ENCODE measurements around the gene DCAF15. TPM values are rescaled to one million over a fixed set of nuclear protein-coding genes. Genes with fewer than 3 reads are reported as not detected.
"Not testable (repeated sequence)": the region's sequence is repeated elsewhere in the genome, so short reads cannot be mapped to it uniquely, and the experiment has no call there.

Gene DCAF15
- total RNA-seq, 1 experiment from 2014 or later = 11.6 TPM

DNA sequence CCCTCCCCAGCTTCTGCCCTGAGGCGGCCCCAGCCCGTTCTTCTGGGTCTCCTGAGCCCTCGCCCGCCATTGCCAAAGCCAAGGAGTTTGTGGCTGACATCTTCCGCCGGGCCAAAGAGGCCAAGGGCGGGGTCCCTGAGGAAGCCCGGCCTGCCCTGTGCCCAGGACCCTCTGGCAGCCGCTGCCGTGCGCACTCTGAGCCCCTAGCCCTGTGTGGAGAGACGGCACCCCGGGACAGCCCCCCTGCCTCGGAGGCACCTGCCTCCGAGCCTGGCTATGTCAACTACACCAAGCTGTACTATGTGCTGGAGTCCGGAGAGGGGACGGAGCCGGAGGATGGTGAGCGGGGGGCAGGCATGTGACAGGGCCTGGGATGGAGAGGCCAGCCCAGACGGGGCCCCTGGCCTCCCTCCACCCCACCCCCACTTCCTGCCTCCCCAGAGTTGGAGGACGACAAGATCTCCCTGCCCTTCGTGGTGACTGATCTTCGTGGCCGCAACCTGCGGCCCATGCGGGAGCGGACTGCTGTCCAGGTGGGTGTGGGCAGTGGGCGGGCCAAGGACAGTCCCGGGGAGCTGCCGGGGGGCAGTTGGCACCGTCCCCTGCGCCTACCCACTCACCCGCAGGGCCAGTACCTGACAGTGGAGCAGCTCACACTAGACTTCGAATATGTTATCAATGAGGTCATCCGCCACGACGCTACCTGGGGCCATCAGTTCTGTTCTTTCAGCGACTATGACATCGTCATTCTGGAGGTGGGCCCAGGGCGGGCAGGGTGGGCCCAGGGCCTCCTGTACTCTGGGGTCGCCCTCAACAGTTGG is 7.0 kb downstream of the DCAF15 start:
- DNase-seq (ENCODE audit: extremely low read depth, low read depth) = no peak

GRCh38 chr19:13959962-13960862 is 7.9 kb downstream of the DCAF15 start:
- no peak for DNase-seq (ENCODE audit: extremely low read depth, low read depth)

GRCh38 chr19:13960863-13961784 is 8.8 kb downstream of the DCAF15 start:
- DNase-seq (ENCODE audit: extremely low read depth, low read depth) = no peak

DNA sequence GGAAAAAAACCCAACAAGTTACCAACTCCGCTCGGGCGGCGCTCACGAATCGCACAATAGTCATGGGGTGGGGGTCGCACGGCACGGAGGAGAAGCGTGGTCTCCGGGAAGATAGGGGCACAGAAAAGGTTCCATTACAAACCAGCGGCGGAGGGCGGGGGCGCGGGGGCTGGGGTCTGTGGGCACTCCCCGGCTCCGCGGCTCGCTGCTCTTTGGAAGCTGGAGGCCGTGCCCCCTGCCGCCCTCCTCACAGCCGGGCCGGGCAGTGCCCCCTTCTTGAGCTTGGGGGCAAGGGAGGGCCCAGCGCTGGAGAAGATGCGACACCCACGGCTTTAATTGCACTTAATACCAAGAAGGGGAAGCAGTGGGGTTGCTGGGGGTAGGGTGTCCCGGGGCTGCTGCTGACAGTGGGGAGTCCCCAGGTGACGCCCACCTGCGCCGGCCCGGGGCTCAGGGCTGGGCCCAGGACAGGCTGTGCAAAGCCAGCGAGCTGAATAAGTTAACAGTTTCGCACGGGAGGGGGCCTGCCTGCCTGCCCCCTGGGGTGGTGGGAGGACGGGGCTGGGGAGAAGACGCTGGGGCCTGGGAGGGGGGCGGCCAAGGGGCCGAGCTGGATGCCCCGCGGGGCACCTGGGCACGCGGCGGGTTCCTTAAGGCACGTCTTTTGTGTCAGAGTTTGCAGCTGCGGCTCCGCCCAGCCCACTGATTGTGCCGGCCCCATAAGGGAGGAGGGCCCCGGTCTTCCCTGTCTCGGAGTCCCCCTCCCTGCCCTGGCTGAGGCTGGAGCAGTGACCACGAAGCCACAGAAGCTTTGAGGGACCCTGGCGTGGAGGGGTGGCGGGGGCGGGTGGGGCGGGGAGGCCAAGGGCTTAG is 9.8 kb downstream of the DCAF15 start:
- no peak for DNase-seq (ENCODE audit: extremely low read depth, low read depth)

- no peak for DNase-seq (ENCODE audit: extremely low read depth, low read depth)
Measured at GRCh38 chr19:13962699-13963602, 10.6 kb downstream of the DCAF15 start.

- no peak for DNase-seq (ENCODE audit: extremely low read depth, low read depth)
Measured at GRCh38 chr19:13963603-13964105, 11.3 kb downstream of the DCAF15 start.

GRCh38 chr19:13964776-13965175 is 12.5 kb downstream of the DCAF15 start:
- no peak for DNase-seq (ENCODE audit: extremely low read depth, low read depth)

GRCh38 chr19:13965377-13965896 is 13.1 kb downstream of the DCAF15 start:
- no peak for DNase-seq (ENCODE audit: extremely low read depth, low read depth)

DNA sequence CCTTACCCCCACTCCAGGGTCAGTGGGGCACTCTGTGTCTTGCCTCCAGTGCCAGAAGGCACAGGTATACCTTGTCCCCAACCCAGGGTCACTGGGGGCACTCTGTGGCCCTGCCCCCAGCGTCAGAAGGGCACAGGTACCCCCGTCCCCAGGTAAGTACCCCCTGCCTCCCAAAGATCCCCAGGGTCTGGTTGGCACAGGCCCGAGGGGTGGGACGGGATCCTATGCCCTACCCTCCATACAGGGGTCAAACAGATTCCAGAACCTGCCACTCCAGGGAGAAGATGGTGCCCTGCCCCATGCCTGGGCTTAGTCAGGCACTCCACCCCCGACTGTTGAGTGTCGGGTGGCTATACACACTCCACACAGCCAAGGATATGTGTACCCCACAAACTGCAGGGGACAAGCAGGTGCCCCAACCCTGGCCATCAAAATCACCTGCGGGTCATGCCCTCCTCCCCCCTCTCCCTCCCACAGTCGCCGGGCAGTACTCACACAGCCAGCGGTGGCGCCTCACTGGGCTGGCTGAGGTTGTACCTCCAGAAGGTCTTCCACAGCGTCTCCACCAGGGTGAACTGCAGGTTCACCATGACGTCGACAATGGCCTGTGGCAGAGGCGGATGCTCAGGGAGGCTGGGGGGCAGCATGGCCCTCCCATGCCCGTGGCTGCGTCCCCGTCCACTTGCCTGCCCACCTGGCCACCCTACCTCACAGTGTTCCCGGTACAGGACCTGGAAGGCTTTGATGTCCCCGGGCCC is 13.8 kb downstream of the DCAF15 start:
- no peak for DNase-seq (ENCODE audit: extremely low read depth, low read depth)

DNA sequence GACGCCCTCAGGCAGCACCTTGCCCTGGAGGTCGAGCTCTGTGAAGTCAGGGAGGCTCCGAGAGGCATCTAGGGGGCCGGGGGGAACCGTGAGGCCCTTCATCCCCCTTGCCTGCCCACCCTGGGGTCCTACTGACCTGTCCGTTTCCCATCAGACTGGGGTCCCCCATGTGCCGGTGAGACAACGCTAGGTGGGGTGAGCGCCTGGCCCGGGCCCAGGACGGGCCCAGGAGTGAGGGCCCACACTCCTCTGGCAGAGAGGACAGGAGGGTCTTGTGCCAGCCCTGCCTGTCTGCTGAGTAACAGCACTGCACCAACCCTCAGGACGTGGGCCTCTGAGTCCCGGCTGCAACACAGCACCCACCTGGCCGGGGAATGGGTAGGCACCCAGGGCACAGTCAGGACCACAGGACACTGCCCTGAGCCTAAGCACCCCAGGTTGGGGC is 14.4 kb downstream of the DCAF15 start:
- DNase-seq (ENCODE audit: extremely low read depth, low read depth) = no peak

DNA sequence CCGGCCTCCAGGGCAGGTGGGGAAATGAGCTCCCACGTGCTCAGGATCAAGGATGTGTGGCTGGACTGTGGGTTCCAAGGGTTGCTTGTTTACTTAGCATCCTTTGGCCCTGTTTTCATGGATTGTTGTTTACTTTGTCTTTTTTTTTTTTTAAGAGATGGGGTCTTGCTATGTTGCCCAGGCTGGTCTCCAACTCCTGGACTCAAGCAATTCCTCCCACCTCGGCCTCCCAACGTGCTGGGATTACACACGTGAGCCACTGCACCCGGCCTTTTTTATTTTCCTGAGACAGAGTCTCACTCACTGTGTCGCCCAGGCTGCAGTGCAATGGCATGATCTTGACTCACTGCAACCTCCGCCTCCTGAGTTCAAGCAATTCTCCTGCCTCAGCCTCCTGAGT is 14.9 kb downstream of the DCAF15 start:
- DNase-seq (ENCODE audit: extremely low read depth, low read depth) = not testable (repeated sequence)

GRCh38 chr19:13968383-13968935 is 16.1 kb downstream of the DCAF15 start:
- DNase-seq (ENCODE audit: extremely low read depth, low read depth) = no peak

DNA sequence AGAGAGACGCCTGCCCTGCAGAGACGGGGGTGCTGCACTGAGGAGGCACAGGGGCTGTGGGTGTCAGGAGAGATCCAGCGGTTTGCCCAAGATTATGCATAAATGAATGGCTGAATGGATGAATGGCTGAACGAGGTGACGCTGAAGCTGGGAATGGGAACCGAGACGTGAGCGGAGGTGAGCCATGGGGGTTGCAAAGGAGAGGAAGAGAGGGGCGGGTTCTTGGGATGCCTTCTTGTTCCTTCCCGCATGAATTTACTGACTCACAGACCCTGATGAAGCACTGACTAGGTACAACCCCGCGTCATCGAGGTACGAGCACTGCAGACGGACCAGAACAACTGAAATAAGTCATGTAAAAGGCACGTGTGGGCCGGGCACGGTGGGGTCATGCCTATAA is 16.7 kb downstream of the DCAF15 start:
- DNase-seq (ENCODE audit: extremely low read depth, low read depth) = no peak

DNA sequence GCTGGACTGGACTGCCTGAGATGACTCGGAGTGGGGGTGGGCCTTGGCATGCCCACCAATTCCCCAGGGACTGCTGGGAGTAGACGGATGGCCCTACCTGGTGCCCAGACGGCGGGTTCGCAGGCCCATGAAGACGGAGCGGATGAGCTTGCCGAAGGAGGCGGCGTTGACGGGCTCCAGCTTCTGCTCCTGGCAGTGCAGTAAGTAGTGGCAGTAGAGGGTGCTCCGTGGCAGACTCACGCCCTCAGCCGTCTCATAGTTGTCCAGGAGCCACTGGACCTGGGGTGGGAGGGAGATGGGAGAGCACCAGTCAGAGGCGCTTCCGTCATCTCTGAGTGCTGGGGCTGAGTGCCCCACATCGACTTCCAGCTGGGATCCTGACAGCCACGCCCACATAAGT is 17.6 kb downstream of the DCAF15 start:
- DNase-seq (ENCODE audit: extremely low read depth, low read depth) = no peak

DNA sequence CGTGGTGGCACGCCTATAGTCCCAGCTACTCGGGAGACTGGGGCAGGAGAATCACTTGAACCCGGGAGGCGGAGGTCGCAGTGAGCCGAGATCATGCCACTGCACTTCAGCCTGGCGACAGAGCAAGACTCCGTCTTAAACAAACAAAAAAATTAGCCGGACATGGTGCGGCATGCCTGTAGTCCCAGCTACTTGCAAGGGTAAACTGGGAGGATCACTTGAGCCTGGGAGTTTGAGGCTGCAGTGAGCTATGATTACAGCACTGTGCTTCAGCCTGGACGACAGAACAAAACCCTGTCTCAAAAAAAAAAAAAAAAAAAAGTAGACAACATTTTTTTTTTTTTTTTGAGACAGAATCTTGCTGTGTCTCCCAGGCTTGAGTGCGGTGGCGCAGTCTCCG is 19.6 kb downstream of the DCAF15 start:
- DNase-seq (ENCODE audit: extremely low read depth, low read depth) = not testable (repeated sequence)

- DNase-seq (ENCODE audit: extremely low read depth, low read depth) = no peak
Measured at GRCh38 chr19:13972368-13973155, 20.3 kb downstream of the DCAF15 start.

Measured in NCI-H460 (cell line).